SK-N-MC (cell line): Measurements from ENCODE around the gene ERC2.

Experiments used
- EZH2 ChIP-seq: fragments of 200-600 bp; sonication (generic); IDR thresholded peaks from one replicate; pipeline ENCODE4 v1.6.1; 2017; ENCODE audit warnings: antibody characterized with exemption
- POLR2AphosphoS5 ChIP-seq: IDR thresholded peaks from 2 replicates; pipeline ENCODE4 v1.6.1; 2012; ENCODE audit warnings: mild to moderate bottlenecking, low read depth, low read length, borderline replicate concordance

- no peak for TF ChIP-seq EZH2
- TF ChIP-seq POLR2AphosphoS5: no peak
Observed at GRCh38 chr3:55875113-55875512, 593.2 kb downstream of the ERC2 start.
